ENCODE data around the gene ANKH. TPM values are rescaled to one million over a fixed set of nuclear protein-coding genes. Genes with fewer than 3 reads are reported as not detected.

The ANKH gene
- total RNA-seq, 1 donor from 2014 or later = 29.9 TPM

DNA sequence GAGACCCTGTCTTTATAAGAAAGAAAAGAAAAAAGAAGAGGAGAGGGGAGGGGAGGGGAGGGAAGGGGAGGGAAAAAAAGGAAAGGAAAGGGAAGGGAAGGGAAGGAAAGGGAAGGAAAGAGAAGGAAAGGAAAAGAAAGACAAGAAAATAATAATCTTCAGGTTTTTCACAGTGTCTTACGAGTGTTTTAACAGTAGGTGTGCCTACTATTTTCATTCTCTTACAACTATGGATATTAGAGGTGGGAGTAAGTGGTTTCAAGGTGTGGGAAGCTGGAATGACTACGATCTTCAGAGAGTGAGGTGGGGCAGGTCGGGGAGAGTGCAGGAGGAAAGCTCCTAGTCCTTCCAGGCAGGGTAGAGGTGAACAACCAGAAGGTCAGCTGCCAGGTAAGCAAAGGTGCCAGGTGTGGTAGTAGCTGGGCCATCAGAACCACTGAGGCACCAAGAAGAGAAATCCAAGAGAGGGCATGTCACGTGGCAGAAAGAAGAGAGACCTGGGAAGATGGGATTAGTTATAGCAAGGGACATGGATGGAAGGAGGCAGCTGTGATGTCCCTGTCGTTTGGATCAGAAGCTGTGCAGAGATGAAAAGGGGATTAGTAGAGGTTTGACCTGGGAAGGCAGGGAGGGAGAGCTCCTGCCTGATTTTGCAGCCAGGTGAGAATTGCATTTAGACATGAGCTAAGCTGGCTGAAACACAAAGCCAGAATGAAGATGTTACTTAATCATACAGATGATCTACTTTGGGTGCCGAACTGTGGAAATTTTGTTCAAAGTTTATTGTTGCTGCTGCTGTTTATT, 111.6 kb downstream of the ANKH start:
- no peaks in the 10 kb centered on the region for H3K27me3 Mint-ChIP-seq
- no peak for TF ChIP-seq CTCF (IDR thresholded peaks at IDR 0.05; ENCODE audit: unreplicated experiment)

GRCh38 chr5:14757850-14758249, 113.7 kb downstream of the ANKH start:
- no peak for DNase-seq (ENCODE audit: low spot score, unreplicated experiment)
- H3K36me3 Mint-ChIP-seq (ENCODE audit: insufficient read depth) = no peaks in the 10 kb centered on the region
- no peak overlapping the region for H3K4me3 Mint-ChIP-seq (ENCODE audit: low read depth)
- no peaks in the 10 kb centered on the region for H3K4me1 Mint-ChIP-seq (ENCODE audit: low read depth)
- no peak overlapping the region for H3K27ac Mint-ChIP-seq
- TF ChIP-seq CTCF (IDR thresholded peaks at IDR 0.05; ENCODE audit: unreplicated experiment) = no peak
- H3K9me3 Mint-ChIP-seq (ENCODE audit: low read depth) = no peaks in the 10 kb centered on the region
- H3K27me3 Mint-ChIP-seq = no peaks in the 10 kb centered on the region

More for the DNA sequence above, 111.6 kb downstream of the ANKH start:
- Mint-ChIP-seq H3K4me1 (ENCODE audit: low read depth) (no peaks in the 10 kb centered on the region), H3K4me3 (ENCODE audit: low read depth) (no peak overlapping the region), H3K27ac (no peak overlapping the region), H3K9me3 (ENCODE audit: low read depth) (no peaks in the 10 kb centered on the region), H3K36me3 (ENCODE audit: insufficient read depth) (no peaks in the 10 kb centered on the region)
- no peak for DNase-seq (ENCODE audit: low spot score, unreplicated experiment)

- Mint-ChIP-seq H3K27me3 (no peaks in the 10 kb centered on the region), H3K36me3 (ENCODE audit: insufficient read depth) (no peaks in the 10 kb centered on the region), H3K27ac (no peak overlapping the region), H3K4me1 (ENCODE audit: low read depth) (no peaks in the 10 kb centered on the region), H3K9me3 (ENCODE audit: low read depth) (no peaks in the 10 kb centered on the region), H3K4me3 (ENCODE audit: low read depth) (no peak overlapping the region)
- no peak for TF ChIP-seq CTCF (IDR thresholded peaks at IDR 0.05; ENCODE audit: unreplicated experiment)
- no peak for DNase-seq (ENCODE audit: low spot score, unreplicated experiment)
These were observed 115.1 kb downstream of the ANKH start for GRCh38 chr5:14756478-14756877.

GRCh38 chr5:14753947-14754346, 117.6 kb downstream of the ANKH start:
- Mint-ChIP-seq H3K27ac (no peak overlapping the region), H3K4me1 (ENCODE audit: low read depth) (no peaks in the 10 kb centered on the region), H3K36me3 (ENCODE audit: insufficient read depth) (peaks cover 2% of the 10 kb centered on the region), H3K27me3 (no peaks in the 10 kb centered on the region), H3K9me3 (ENCODE audit: low read depth) (no peaks in the 10 kb centered on the region), H3K4me3 (ENCODE audit: low read depth) (no peak overlapping the region)
- TF ChIP-seq CTCF (IDR thresholded peaks at IDR 0.05; ENCODE audit: unreplicated experiment) = no peak
- no peak for DNase-seq (ENCODE audit: low spot score, unreplicated experiment)

GRCh38 chr5:14753292-14753691, 118.3 kb downstream of the ANKH start:
- no peak overlapping the region for H3K27ac Mint-ChIP-seq

More at GRCh38 chr5:14753292-14753691, 118.3 kb downstream of the ANKH start:
- Mint-ChIP-seq H3K4me3 (ENCODE audit: low read depth) (no peak overlapping the region), H3K27me3 (no peaks in the 10 kb centered on the region), H3K9me3 (ENCODE audit: low read depth) (no peaks in the 10 kb centered on the region), H3K36me3 (ENCODE audit: insufficient read depth) (peaks cover 2% of the 10 kb centered on the region), H3K4me1 (ENCODE audit: low read depth) (no peaks in the 10 kb centered on the region)
- DNase-seq (ENCODE audit: low spot score, unreplicated experiment) = no peak
- TF ChIP-seq CTCF (IDR thresholded peaks at IDR 0.05; ENCODE audit: unreplicated experiment) = no peak

All from progenitor cell of endocrine pancreas (in vitro differentiated cells).